PC-3 (cell line): ENCODE results near the gene HMCN1. TPM values are rescaled to one million over a fixed set of nuclear protein-coding genes. Genes with fewer than 3 reads are reported as not detected.

Experiments
- ATAC-seq: fragments of 200-7000 bp; cut with Tn5 transposase; 2 replicates; pipeline ENCODE4 v1.9.1; 2020; ENCODE audit warnings: mild to moderate bottlenecking, moderate library complexity
- BruUV-seq: library from RNA; stranded (reverse); fragments of 400-500 nt; replicated peaks from 2 replicates; lab custom pipeline; 2021; lab: Mats Ljungman, UMichigan
- CTCF ChIA-PET: fragments of 300-600 bp; sonication (Branson Sonifier 250); formaldehyde crosslinking; loops from one replicate; lab custom pipeline; 2022; ENCODE audit warnings: antibody characterized with exemption; lab: Charles Lee
- POLR2A ChIA-PET: fragments of 300-600 bp; sonication (Branson Sonifier 250); formaldehyde crosslinking; loops from one replicate; lab custom pipeline; 2022; ENCODE audit warnings: antibody characterized with exemption; ENCODE audit not compliant: unreplicated experiment; lab: Charles Lee
- DNase-seq: peaks from one replicate; pipeline ENCODE4 v3.0.0-alpha.2; 2015
- H2AFZ ChIP-seq: fragments of 300-600 bp; sonication (generic); 2 replicates; pipeline ENCODE4 v1.6.0; 2016; ENCODE audit warnings: antibody characterized with exemption, low read length
- H3F3A ChIP-seq: fragments of 300-600 bp; sonication (generic); one replicate; pipeline ENCODE4 v1.6.0; 2017; ENCODE audit warnings: antibody characterized with exemption, low read length, control low read depth, mild to moderate bottlenecking; ENCODE audit not compliant: unreplicated experiment
- H3K27ac ChIP-seq: fragments of 300-600 bp; sonication (generic); 2 replicates; pipeline ENCODE4 v1.5.1; 2016; ENCODE audit warnings: mild to moderate bottlenecking, low read length
- H3K27me3 ChIP-seq: fragments of 300-600 bp; sonication (generic); 2 replicates; pipeline ENCODE4 v1.6.1; 2016; ENCODE audit warnings: low read length, mixed read lengths
- H3K36me3 ChIP-seq: fragments of 300-600 bp; sonication (generic); 2 replicates; pipeline ENCODE4 v1.6.1; 2016; ENCODE audit warnings: low read depth, mixed run types, low read length, mixed read lengths
- H3K4me1 ChIP-seq: fragments of 300-600 bp; sonication (generic); 2 replicates; pipeline ENCODE4 v1.5.1; 2016; ENCODE audit warnings: low read length; ENCODE audit not compliant: insufficient read depth
- H3K4me2 ChIP-seq: fragments of 300-600 bp; sonication (generic); 2 replicates; pipeline ENCODE4 v1.6.0; 2016; ENCODE audit warnings: low read length
- H3K4me3 ChIP-seq: fragments of 300-600 bp; sonication (generic); 2 replicates; pipeline ENCODE4 v1.5.1; 2016; ENCODE audit warnings: mild to moderate bottlenecking, low read length, mixed read lengths
- H3K79me2 ChIP-seq: fragments of 300-600 bp; sonication (generic); 2 replicates; pipeline ENCODE4 v1.6.1; 2017; ENCODE audit warnings: low read length, mixed read lengths
- H3K9ac ChIP-seq: fragments of 300-600 bp; sonication (generic); 2 replicates; pipeline ENCODE4 v1.6.0; 2016; ENCODE audit warnings: mild to moderate bottlenecking, low read length
- H3K9me2 ChIP-seq: fragments of 300-600 bp; sonication (generic); replicated peaks from 2 replicates; pipeline ENCODE4 v1.6.1; 2016; ENCODE audit warnings: mixed run types, low read length, mixed read lengths
- H3K9me3 ChIP-seq: fragments of 300-600 bp; sonication (generic); 2 replicates; pipeline ENCODE4 v1.6.1; 2016; ENCODE audit warnings: low read length, mixed read lengths
- H4K20me1 ChIP-seq: fragments of 300-600 bp; sonication (generic); 2 replicates; pipeline ENCODE4 v1.6.1; 2016; ENCODE audit warnings: low read length, mixed read lengths
- EZH2 ChIP-seq: fragments of 300-600 bp; sonication (generic); IDR thresholded peaks from one replicate; pipeline ENCODE4 v1.6.1; 2017; ENCODE audit warnings: antibody characterized with exemption, mild to moderate bottlenecking, low read length; ENCODE audit not compliant: unreplicated experiment
- EZH2phosphoT487 ChIP-seq: fragments of 300-600 bp; sonication (generic); IDR thresholded peaks from 2 replicates; pipeline ENCODE4 v1.6.1; 2018; ENCODE audit warnings: mild to moderate bottlenecking, antibody characterized with exemption, low read length, borderline replicate concordance
- intact Hi-C: fragments of 100-400 bp; cut with micrococcal nuclease; formaldehyde crosslinking; loops from 2 replicates; pipeline ENCODE4 v1.9.0; 2023
- total RNA-seq: library from RNA; depleted of rRNA; stranded (reverse); fragments of >200 nt; gene quantifications from 2 replicates; pipeline ENCODE4 v1.2.3, GENCODE V29; 2014
- TF ChIP-seq, protein P1 (sequence below): fragments of 300-600 bp; sonication (generic); conservative IDR thresholded peaks from 2 replicates; pipeline ENCODE4 v1.5.1; 2017; ENCODE audit warnings: antibody characterized with exemption, low read depth, mild to moderate bottlenecking, low read length

HMCN1 gene
- total RNA-seq, 1 experiment from 2014 or later = 0.66 TPM

DNA sequence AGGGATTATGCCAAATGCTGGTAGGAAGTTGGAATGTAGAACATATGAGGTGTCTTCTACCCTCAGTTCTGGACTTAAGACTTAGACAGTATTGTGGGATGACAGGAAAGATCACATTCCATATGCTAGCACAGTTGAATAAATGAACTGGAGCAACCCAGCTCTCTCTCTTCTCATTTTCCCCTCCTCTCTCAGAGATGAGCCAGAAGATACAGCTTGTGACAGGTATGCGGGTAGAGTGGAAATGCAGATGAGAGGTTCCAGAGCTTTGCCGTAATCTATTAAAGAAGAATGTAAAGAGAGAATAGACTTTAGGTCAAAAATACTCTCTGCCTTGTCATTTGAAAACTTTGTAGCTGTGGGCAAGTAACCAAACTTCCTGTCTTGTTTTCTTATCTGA lies 32.5 kb upstream of the HMCN1 start:
- intact Hi-C loops = no loop called here
- Histone ChIP-seq H3K4me2 (no peak overlapping the region), H3K9me3 (no peaks in the 10 kb centered on the region), H3K27me3 (no peaks in the 10 kb centered on the region), H3K27ac (no peak overlapping the region), H3K36me3 (no peaks in the 10 kb centered on the region), H4K20me1 (no peaks in the 10 kb centered on the region), H3K79me2 (no peaks in the 10 kb centered on the region), H3K4me3 (no peak overlapping the region), H3K9me2 (no peaks in the 10 kb centered on the region), H3K4me1 (peaks cover 7% of the 10 kb centered on the region), H2AFZ (no peak overlapping the region), H3K9ac (no peak overlapping the region), H3F3A (no peaks in the 10 kb centered on the region)
- ChIA-PET POLR2A (no interaction called here), CTCF (no interaction called here)
- BruUV-seq = no TSS peak
- ATAC-seq (no peak), DNase-seq (peak; percentile 20)
- no peak for TF ChIP-seq EZH2phosphoT487
- TF ChIP-seq, protein P1, sequence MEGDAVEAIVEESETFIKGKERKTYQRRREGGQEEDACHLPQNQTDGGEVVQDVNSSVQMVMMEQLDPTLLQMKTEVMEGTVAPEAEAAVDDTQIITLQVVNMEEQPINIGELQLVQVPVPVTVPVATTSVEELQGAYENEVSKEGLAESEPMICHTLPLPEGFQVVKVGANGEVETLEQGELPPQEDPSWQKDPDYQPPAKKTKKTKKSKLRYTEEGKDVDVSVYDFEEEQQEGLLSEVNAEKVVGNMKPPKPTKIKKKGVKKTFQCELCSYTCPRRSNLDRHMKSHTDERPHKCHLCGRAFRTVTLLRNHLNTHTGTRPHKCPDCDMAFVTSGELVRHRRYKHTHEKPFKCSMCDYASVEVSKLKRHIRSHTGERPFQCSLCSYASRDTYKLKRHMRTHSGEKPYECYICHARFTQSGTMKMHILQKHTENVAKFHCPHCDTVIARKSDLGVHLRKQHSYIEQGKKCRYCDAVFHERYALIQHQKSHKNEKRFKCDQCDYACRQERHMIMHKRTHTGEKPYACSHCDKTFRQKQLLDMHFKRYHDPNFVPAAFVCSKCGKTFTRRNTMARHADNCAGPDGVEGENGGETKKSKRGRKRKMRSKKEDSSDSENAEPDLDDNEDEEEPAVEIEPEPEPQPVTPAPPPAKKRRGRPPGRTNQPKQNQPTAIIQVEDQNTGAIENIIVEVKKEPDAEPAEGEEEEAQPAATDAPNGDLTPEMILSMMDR = no peak
- TF ChIP-seq EZH2 = no peak

DNA sequence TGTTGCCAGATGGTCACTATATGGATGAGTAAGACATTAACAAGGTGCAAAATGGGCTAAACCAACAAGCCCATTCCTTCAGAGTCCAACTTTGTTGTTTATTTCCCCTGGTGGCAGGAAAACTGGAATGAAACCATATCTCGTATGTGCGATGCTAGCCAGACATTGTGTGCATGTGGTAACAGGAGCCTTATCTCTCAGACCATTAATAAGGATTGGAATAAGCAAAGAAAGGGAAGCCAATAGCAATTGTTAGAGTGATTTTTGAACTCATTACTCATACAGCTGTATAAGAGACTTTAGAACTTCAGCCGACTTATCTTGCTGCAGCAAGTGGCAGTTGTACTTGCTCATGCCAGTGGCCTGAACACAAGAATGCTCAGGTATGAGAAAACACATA lies 30.0 kb upstream of the HMCN1 start:
- no peak overlapping the region for H3K27ac ChIP-seq
- H3K27me3 ChIP-seq = no peaks in the 10 kb centered on the region
- H3K4me2 ChIP-seq = no peak overlapping the region
- ChIA-PET CTCF (no interaction called here), POLR2A (no interaction called here)
- H4K20me1 ChIP-seq = no peaks in the 10 kb centered on the region
- no peaks in the 10 kb centered on the region for H3K9me3 ChIP-seq
- H3K9me2 ChIP-seq = no peaks in the 10 kb centered on the region
- H3K36me3 ChIP-seq = no peaks in the 10 kb centered on the region
- no peaks in the 10 kb centered on the region for H3K79me2 ChIP-seq
- H3K9ac ChIP-seq = no peak overlapping the region
- no peak for ATAC-seq
- DNase-seq = no peak
- intact Hi-C loops = no loop called here
- no TSS peak for BruUV-seq
- no peak overlapping the region for H2AFZ ChIP-seq
- no peaks in the 10 kb centered on the region for H3K4me1 ChIP-seq
- no peak for TF ChIP-seq EZH2phosphoT487
- TF ChIP-seq, protein P1 = no peak
- no peak for TF ChIP-seq EZH2
- no peak overlapping the region for H3K4me3 ChIP-seq
- H3F3A ChIP-seq = no peaks in the 10 kb centered on the region

DNA sequence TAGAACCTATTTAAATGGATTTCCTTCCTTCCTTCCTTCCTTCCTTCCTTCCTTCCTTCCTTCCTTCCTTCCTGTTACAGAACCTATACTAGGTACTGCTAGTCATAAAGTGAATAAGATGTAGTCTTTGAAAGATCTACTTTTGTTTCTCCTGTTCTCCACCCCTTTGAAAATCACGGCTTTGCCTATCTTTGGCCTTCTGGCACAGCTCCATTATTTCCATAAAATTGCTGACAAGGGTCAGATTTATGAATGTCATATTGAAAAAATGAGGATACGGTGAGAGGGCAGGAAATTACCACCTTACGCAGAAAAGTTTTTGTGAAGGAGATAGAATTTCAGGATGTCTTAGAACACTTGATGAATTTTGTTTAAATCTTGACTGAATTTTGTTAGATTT lies 18.1 kb upstream of the HMCN1 start:
- no peaks in the 10 kb centered on the region for H3K36me3 ChIP-seq
- ChIA-PET POLR2A (no interaction called here), CTCF (no interaction called here)
- H3K9me2 ChIP-seq = no peaks in the 10 kb centered on the region
- no peaks in the 10 kb centered on the region for H4K20me1 ChIP-seq
- BruUV-seq = no TSS peak
- ATAC-seq = no peak
- H3F3A ChIP-seq = no peaks in the 10 kb centered on the region
- no peak overlapping the region for H3K4me3 ChIP-seq
- no peak overlapping the region for H3K4me2 ChIP-seq
- no peaks in the 10 kb centered on the region for H3K27me3 ChIP-seq
- H3K4me1 ChIP-seq = peaks cover 20% of the 10 kb centered on the region
- no peaks in the 10 kb centered on the region for H3K79me2 ChIP-seq
- H3K9ac ChIP-seq = no peak overlapping the region
- intact Hi-C loops = loop anchor here (5.0 kb wide), 1 partner anchor 436 kb away; no protein-coding TSS in a partner anchor
- H3K9me3 ChIP-seq = no peaks in the 10 kb centered on the region
- no peak for DNase-seq
- H2AFZ ChIP-seq = no peak overlapping the region
- TF ChIP-seq EZH2 (no peak), EZH2phosphoT487 (no peak)
- TF ChIP-seq, protein P1 = no peak
- no peak overlapping the region for H3K27ac ChIP-seq
